GM12875 (cell line): ENCODE results near the gene RAB31.

ENCODE experiments used
- H3K4me3 ChIP-seq: one replicate; pipeline ENCODE4 v1.5.1; 2011; ENCODE audit warnings: low read depth, low read length, control low read depth
- CTCF ChIP-seq: IDR thresholded peaks from 2 replicates; pipeline ENCODE4 v1.5.1; 2011; ENCODE audit warnings: low read depth, mild to moderate bottlenecking, control low read depth, inconsistent platforms, low read length, moderate library complexity, borderline replicate concordance; ENCODE audit not compliant: insufficient read depth

RAB31 gene

GRCh38 chr18:9743200-9744016 lies 35.3 kb downstream of the RAB31 start:
- no peak for TF ChIP-seq CTCF
- H3K4me3 ChIP-seq: no peak overlapping the region

GRCh38 chr18:9746958-9747357 lies 38.9 kb downstream of the RAB31 start:
- no peak for TF ChIP-seq CTCF

GRCh38 chr18:9749611-9750010 lies 41.5 kb downstream of the RAB31 start:
- no peak overlapping the region for H3K4me3 ChIP-seq
- no peak for TF ChIP-seq CTCF

More at GRCh38 chr18:9746958-9747357, 38.9 kb downstream of the RAB31 start:
- H3K4me3 ChIP-seq: no peak overlapping the region

- TF ChIP-seq CTCF: no peak
- no peak overlapping the region for H3K4me3 ChIP-seq
These were observed 42.0 kb downstream of the RAB31 start for GRCh38 chr18:9750112-9750511.

- H3K4me3 ChIP-seq: no peak overlapping the region
- TF ChIP-seq CTCF: no peak
These were observed 42.7 kb downstream of the RAB31 start for GRCh38 chr18:9750606-9751304.

- TF ChIP-seq CTCF: no peak
- no peak overlapping the region for H3K4me3 ChIP-seq
These were observed 43.4 kb downstream of the RAB31 start for GRCh38 chr18:9751371-9752031.
